Stimulated activated CD4-positive, alpha-beta T cell treated with anti-CD3 and anti-CD28 coated beads, Interleukin-1b, Interleukin-23, amount 100 ng/mL, for 1 hour (primary cell): Measurements from ENCODE around the gene HS6ST1.

Experiments used
- DNase-seq, 2 donors: peaks; one replicate each; pipeline ENCODE4 v3.0.0-alpha.2; 2020; ENCODE audit warnings: low read depth in 2 of 2

Gene HS6ST1

GRCh38 chr2:128318776-128319464, at the start of gene HS6ST1:
TSS of gene HS6ST1 (minus strand) at chr2:128318868. CDS start at chr2:128318563, 305 bp downstream.
- peak; percentile 71 to 90 for DNase-seq

DNA sequence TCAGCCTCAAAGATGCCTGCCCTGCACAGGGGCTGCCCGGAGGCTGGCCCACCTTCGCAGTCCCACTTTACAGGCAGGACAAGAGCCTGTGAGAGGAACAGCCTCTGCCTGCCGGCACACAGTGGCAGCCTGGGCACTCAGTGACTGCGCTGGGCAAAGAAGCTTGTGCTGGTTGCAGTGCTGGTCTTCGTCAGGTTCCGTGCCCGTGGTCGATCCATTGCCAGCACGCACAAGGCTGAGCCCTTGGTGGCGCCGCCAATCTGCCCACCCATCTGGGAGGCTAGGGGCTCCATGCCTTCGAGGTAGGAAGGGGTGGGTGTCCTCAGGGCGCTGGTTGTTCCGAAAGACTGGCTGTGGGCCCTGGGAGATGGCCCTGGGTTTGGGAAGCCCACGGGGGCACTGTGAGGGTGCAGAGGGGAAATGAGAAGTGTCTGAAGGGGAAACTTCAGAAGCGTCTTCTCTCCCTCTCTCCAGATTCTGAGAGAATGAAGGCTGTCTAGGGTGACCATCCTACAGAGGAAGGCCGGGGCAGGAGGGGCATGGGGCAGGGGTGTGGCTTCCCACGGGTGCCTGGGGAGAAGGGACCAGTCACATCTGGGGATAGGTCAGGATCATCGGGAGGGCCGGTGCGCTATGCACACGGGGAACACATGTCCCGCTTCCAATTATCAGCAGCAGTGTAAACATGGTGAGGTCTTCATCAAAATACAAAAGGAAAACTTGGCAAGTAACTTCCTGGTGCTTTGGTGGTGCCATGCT, 49.1 kb upstream of the HS6ST1 start:
- no peak for DNase-seq

- no peak for DNase-seq
These were observed 48.2 kb upstream of the HS6ST1 start for GRCh38 chr2:128366713-128367511.

DNA sequence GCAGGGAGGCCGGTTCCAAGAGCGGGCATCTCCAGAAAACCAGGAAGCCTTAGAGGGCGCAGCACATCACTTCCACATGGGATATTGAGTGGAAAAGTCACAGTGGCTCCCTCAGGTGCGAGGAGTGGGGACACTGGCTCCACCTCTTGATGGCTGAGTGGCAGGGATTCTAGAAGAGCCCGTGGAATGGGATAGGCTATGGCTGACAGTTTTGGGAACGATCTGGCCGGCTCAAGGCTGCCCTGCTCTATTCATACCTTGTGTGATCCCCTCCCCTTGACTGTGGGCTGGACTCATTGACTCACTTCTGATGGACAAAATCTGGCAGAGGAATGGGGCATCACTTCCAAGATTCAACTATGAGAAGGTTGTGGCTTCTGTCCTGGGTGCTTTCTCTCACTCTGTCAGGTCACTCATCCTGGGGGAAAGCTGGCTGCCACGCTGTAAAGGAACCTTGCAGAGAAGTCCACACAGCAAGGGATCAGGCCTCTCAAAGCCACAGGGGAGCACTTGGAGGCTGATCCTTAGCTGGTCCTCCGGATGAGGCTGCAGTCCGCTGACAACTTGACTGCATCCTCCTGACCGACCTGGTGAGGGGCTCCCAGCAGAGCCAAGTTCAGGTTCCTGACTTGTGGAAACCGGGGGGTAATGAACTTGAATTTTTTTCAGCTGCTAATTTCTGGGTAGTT, 46.7 kb upstream of the HS6ST1 start:
- no peak for DNase-seq

DNA sequence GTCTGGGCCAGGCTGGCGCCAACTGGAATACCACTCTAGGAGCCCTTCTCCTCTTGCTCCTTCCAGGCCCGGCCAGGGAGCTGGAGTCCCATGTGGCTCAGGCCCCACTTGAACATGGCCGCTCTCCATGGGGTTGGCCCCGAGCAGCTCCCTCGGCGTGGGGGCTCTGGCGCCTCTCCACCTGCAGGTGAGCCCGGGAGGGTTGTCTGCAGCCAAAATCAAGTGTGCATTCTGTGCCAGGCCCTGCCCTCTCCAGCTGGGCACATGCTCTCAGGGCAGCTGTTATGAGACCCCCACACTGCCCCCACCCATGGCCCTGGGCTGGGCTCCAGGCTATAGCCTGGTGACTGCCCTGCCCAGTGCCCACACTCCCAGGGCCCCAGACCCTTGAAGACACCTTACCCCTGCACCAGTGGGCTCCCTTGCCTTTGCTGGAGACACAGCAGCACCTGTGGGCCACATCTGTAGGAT, 45.8 kb upstream of the HS6ST1 start:
- DNase-seq = no peak

GRCh38 chr2:128363934-128364361, 45.3 kb upstream of the HS6ST1 start:
- DNase-seq = no peak

DNA sequence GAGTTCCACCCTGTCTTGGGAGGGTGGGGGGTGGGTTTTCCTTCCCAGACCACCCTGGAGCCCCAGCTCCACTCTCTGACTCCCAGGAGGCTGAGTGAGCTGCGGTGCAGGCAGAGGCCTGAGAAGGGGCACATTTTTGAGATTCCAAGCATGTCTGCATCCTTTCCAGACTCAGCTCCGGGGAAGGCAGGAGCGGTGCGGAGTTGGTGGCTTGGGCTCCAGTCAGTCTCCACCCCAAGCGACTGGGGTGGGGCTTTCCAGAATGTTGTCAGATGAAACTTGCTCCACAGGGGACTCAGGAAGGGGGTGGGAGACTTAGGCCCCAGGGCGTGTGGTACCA, 44.2 kb upstream of the HS6ST1 start:
- DNase-seq = no peak

DNA sequence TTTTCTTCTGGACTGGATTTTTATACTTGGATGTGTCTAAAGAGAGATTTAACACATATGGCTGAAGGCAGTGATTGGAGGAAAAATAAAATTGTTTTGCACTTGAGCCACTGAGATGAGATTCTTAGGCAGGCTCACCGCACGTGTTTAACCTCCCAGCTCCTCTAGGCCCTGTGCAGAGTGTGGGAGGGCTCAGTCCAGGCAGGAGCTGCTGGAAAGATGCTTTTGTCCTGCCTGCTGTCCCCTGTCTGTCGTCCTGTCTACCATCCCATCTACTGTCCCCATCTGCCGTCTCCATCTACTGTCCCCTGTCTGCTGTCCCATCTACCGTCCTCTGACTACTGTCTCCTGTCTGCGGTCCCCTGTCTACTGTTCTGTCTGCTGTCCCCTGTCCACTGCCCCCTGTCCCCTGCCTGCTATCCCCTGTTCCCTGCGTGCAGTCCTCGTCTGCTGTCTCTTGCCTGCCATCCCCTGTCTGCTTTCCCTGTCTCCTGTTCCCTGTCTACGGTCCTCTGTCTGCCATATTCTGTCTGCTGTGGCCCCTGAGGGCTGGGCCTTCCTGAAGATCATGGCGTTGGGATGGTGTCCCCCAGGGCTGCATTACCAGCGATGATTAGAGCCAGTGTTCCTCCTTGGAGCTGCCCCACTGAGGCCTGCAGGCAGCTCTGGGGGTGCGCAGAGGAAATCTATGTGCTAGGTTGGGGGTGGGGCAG, 43.7 kb upstream of the HS6ST1 start:
- no peak for DNase-seq

- no peak for DNase-seq
These were observed 42.9 kb upstream of the HS6ST1 start for GRCh38 chr2:128361376-128362131.

DNA sequence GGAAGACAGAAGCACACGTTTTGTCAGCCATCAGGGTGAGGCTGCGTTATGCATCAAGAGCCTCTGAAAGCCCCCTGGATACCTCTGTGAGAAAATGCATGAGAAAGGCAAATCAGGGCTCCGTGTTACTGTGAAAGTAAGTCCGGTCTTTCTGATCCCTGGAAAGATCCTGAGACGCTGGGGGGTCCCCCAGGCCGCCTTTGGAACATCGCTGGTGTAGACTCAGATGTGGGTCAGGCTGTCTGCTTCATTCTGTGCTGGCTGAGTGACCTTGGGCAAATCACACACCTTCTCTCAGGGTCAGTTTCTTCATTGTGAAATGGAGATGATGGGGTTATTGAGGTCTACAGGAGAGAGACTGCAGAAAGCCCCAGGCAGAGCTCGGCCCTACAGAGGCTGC, 42.0 kb upstream of the HS6ST1 start:
- DNase-seq = no peak

DNA sequence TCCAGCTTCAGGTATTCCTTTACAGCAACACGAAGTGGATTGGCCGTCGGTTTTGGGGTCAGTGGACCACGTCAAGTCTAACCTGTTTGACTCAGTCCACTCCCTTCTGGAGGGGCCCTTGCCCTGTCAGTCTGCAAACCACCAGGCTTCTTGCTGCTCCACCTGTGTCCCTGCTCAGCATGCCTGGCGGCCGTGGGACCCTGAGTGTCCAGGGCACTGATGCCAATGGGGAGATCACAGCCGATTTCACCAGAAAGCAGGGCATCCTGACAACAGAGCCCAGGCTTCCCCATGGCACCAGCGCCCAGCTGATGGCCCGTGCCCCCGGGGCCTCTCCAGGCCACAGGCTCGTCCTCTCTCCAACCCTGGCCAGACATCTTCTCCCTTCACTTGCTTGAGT, 41.2 kb upstream of the HS6ST1 start:
- no peak for DNase-seq

DNA sequence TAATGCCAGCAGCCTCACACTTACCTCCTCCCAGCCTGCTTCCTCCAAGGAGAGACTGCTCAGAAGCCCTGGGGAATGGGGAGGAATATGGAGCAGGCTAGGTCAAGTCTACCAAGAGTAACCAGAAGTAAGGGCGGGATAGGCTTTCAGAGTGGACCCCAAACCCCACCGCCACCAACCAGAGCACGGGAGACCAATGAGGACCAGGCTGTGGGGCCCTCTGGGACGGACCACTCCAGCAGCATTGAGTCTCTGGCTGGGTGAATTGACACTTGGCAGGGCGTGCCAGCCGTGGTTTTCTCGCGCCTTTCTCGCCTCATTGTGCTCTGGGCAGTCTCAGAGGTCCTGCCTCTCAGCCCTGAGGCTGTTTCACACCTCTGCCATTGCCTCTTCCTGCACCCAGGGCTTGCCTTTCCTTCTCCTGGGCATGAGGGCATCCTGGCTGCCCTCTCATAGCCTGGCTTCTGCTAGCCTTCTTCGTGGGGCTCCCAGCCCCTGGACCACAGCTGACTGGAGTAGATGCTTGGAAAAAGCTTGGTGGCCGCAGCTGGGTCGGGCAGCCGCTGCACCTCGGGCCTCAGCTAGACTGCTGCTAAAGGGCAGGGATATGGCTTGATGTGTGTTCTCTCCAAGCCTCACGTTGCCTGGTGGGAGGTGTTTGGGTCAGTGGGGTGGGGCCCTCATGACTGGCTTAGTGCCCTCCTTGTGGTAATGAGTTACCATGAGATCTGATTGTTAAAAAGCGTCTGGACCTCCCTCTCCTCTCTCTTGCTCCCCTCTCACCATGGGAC, 40.5 kb upstream of the HS6ST1 start:
- DNase-seq = no peak

- DNase-seq = no peak
These were observed 39.1 kb upstream of the HS6ST1 start for GRCh38 chr2:128357506-128358370.

DNA sequence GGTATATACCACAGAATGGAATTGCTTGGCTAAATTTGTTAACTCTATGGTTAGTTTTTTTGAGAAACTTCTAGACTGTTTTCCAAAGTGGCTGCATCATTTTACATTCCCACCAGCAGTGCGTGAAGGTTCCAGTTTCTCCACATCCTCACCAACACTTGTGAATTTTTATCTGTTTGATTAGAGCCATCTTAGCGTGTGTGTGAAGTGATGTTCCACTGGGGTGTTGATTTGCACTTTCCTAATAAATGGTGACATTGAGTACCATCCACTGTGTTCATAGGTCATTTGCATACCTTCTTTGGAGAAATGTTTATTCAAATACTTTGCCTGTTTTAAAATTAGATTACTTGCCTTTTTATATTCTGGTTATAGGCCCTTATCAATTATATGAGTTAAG, 37.5 kb upstream of the HS6ST1 start:
- DNase-seq = no peak

GRCh38 chr2:128354726-128355470, 36.2 kb upstream of the HS6ST1 start:
- no peak for DNase-seq

GRCh38 chr2:128354161-128354560, 35.5 kb upstream of the HS6ST1 start:
- no peak for DNase-seq

- DNase-seq = no peak
These were observed 32.1 kb upstream of the HS6ST1 start for GRCh38 chr2:128350736-128351135.

GRCh38 chr2:128348701-128349100, 30.0 kb upstream of the HS6ST1 start:
- DNase-seq = no peak
